HepG2 (cell line): ENCODE measurements around the gene BABAM1. TPM values are rescaled to one million over a fixed set of nuclear protein-coding genes. Genes with fewer than 3 reads are reported as not detected.
A peak's percentile ranks its signal among the peaks of the same experiment; 100 is the strongest.

ENCODE experiments used
- ARNT ChIP-seq: fragments of 450-650 bp; IDR thresholded peaks from 2 replicates; pipeline ENCODE4 v1.6.1; 2017
- BRF2 ChIP-seq: sonication (generic); formaldehyde crosslinking; IDR thresholded peaks from 2 replicates; pipeline ENCODE4 v1.8.1; 2022; ENCODE audit warnings: mild to moderate bottlenecking, missing genetic modification reagents
- EZH2 ChIP-seq: conservative IDR thresholded peaks from 2 replicates; pipeline ENCODE4 v1.6.1; 2012; ENCODE audit warnings: mild to moderate bottlenecking, low read depth, low read length, moderate library complexity
- FIP1L1 ChIP-seq: fragments of 200-400 bp; formaldehyde crosslinking; IDR thresholded peaks from 2 replicates; pipeline ENCODE4 v1.6.1; 2018; ENCODE audit warnings: low read depth, mild to moderate bottlenecking, low read length, moderate library complexity, borderline replicate concordance; ENCODE audit not compliant: insufficient read depth
- HMGXB4 ChIP-seq, 2 experiments: sonication (generic) in 1 of 2; formaldehyde crosslinking in 1 of 2; IDR thresholded peaks; 2 replicates each; pipeline versions ENCODE4 v1.4.0 to v1.6.1; 2018 to 2020; ENCODE audit warnings: missing genetic modification reagents in 2 of 2, borderline replicate concordance in 1 of 2, low read depth in 1 of 2, mild to moderate bottlenecking in 1 of 2, missing biosample characterization in 1 of 2
- IRX3 ChIP-seq: sonication (generic); formaldehyde crosslinking; IDR thresholded peaks from 2 replicates; pipeline ENCODE4 v1.8.1; 2023; ENCODE audit warnings: mild to moderate bottlenecking, low read depth, missing genetic modification reagents, borderline replicate concordance
- MED13 ChIP-seq: sonication (generic); formaldehyde crosslinking; IDR thresholded peaks from 2 replicates; pipeline ENCODE4 v1.5.0; 2020; ENCODE audit warnings: missing genetic modification reagents
- SPEN ChIP-seq: sonication (generic); formaldehyde crosslinking; IDR thresholded peaks from 2 replicates; pipeline ENCODE4 v1.5.1; 2020; ENCODE audit warnings: low read depth, mild to moderate bottlenecking, missing genetic modification reagents
- TAF1 ChIP-seq: sonication (generic); formaldehyde crosslinking; IDR thresholded peaks from 2 replicates; pipeline ENCODE4 v1.4.0; 2020; ENCODE audit warnings: missing genetic modification reagents
- TAF15 ChIP-seq: fragments of 200-400 bp; formaldehyde crosslinking; IDR thresholded peaks from one replicate; pipeline ENCODE4 v1.6.1; 2018; ENCODE audit warnings: mild to moderate bottlenecking, low read depth, low read length; ENCODE audit not compliant: poor library complexity, severe bottlenecking
- ZHX1 ChIP-seq: sonication (generic); formaldehyde crosslinking; IDR thresholded peaks from 2 replicates; pipeline ENCODE4 v1.8.1; 2022; ENCODE audit warnings: low read depth, mild to moderate bottlenecking, missing genetic modification reagents
- ZNF318 ChIP-seq: sonication (generic); formaldehyde crosslinking; IDR thresholded peaks from 2 replicates; pipeline ENCODE4 v1.4.0; 2020; ENCODE audit warnings: mild to moderate bottlenecking, missing genetic modification reagents
- ZNF44 ChIP-seq: sonication (generic); formaldehyde crosslinking; IDR thresholded peaks from 2 replicates; pipeline ENCODE4 v1.5.1; 2020; ENCODE audit warnings: mild to moderate bottlenecking, missing genetic modification reagents
- ZNF547 ChIP-seq: sonication (generic); formaldehyde crosslinking; IDR thresholded peaks from 2 replicates; pipeline ENCODE4 v1.5.1; 2020; ENCODE audit warnings: mild to moderate bottlenecking, missing genetic modification reagents
- polyA plus RNA-seq, 8 experiments: library from polyadenylated mRNA; depleted of rRNA in 3 of 8; stranded (reverse) in 7 of 8; unstranded in 1 of 8; fragments of >200 nt; fragmentation: Illumina TruSeq in 4 of 8; extraction: Trizol in 4 of 8; gene quantifications; 2 replicates each; pipeline versions ENCODE4 v1.2.1 to v1.2.3, GENCODE V29; 2011 to 2016; ENCODE audit warnings: low read depth in 4 of 8, missing spikeins in 1 of 8, mixed read lengths in 1 of 8; ENCODE audit not compliant: insufficient read depth in 1 of 8
- total RNA-seq, 5 experiments: library from RNA; depleted of rRNA; stranded (reverse); fragments of >200 nt; fragmentation: Illumina TruSeq; extraction: Trizol; gene quantifications; 2 replicates each; pipeline ENCODE4 v1.2.3, GENCODE V29; 2016; ENCODE audit warnings: low read depth in 1 of 5

The BABAM1 gene
- total and polyA plus RNA-seq, 2 of the 13 experiments (the other 11 are each of a cell fraction or from before 2014, with no cell fraction given), result 70.0 to 82.0 TPM

GRCh38 chr19:17309198-17309964 lies 42.1 kb downstream of the BABAM1 start, which contains the start of gene DDA1 (continued):
- TF ChIP-seq IRX3 (CRISPR knock-in tag) (no peak), ZHX1 (no peak), TAF1 (CRISPR knock-in tag) (peak; percentile 73), BRF2 (CRISPR knock-in tag) (no peak), EZH2 (no peak), HMGXB4 (CRISPR knock-in tag; IDR thresholded peaks at IDR 0.05; ENCODE audit: borderline replicate concordance in 1 of 2, low read depth in 1 of 2) (peak in 1 of 2 experiments; percentile 41; a peak in 3 of 4 replicates), MED13 (CRISPR knock-in tag) (0 out of 2 replicates have a peak, but pooled peaks have one; percentile 72), ZNF547 (CRISPR knock-in tag) (no peak), ZNF318 (CRISPR knock-in tag) (no peak), ZNF44 (CRISPR knock-in tag) (0 out of 2 replicates have a peak, but pooled peaks have one; percentile 36), FIP1L1 (no peak), SPEN (CRISPR knock-in tag) (peak; percentile 60), ARNT (no peak), TAF15 (no peak)
